HEK293 (cell line): ENCODE data around the gene HLA-G.

ENCODE experiments used
- KLF8 ChIP-seq: fragments of 450-650 bp; formaldehyde crosslinking; IDR thresholded peaks from 2 replicates; pipeline ENCODE4 v1.5.1; 2016; ENCODE audit warnings: missing biosample characterization, missing genetic modification characterization
- KLF9 ChIP-seq: fragments of 450-650 bp; formaldehyde crosslinking; IDR thresholded peaks from 2 replicates; pipeline ENCODE4 v1.5.1; 2016; ENCODE audit warnings: missing biosample characterization, missing genetic modification characterization, low read depth
- SP2 ChIP-seq: fragments of 450-650 bp; formaldehyde crosslinking; IDR thresholded peaks from 2 replicates; pipeline ENCODE4 v1.5.1; 2016; ENCODE audit warnings: missing biosample characterization, missing genetic modification characterization
- ZBTB7A ChIP-seq: fragments of 450-650 bp; formaldehyde crosslinking; IDR thresholded peaks from 2 replicates; pipeline ENCODE4 v1.5.1; 2016; ENCODE audit warnings: low read depth, missing biosample characterization, missing genetic modification characterization
- ZBTB8A ChIP-seq: fragments of 450-650 bp; formaldehyde crosslinking; IDR thresholded peaks from 2 replicates; pipeline ENCODE4 v1.5.1; 2016; ENCODE audit warnings: missing biosample characterization, missing genetic modification characterization
- ZNF138 ChIP-seq: fragments of 450-650 bp; formaldehyde crosslinking; IDR thresholded peaks from 2 replicates; pipeline ENCODE4 v1.5.1; 2016; ENCODE audit warnings: missing biosample characterization, missing genetic modification characterization, borderline replicate concordance
- ZNF292 ChIP-seq: fragments of 450-650 bp; formaldehyde crosslinking; IDR thresholded peaks from 2 replicates; pipeline ENCODE4 v1.5.1; 2016; ENCODE audit warnings: low read depth, missing biosample characterization, missing genetic modification characterization, borderline replicate concordance
- ZNF398 ChIP-seq: fragments of 450-650 bp; formaldehyde crosslinking; IDR thresholded peaks from 2 replicates; pipeline ENCODE4 v1.5.1; 2017; ENCODE audit warnings: missing biosample characterization, missing genetic modification characterization
- ZNF670 ChIP-seq: fragments of 450-650 bp; formaldehyde crosslinking; IDR thresholded peaks from 2 replicates; pipeline ENCODE4 v1.5.1; 2016; ENCODE audit warnings: missing biosample characterization, missing genetic modification characterization, low read depth
- ZNF707 ChIP-seq: fragments of 450-650 bp; formaldehyde crosslinking; IDR thresholded peaks from 2 replicates; pipeline ENCODE4 v1.5.1; 2016; ENCODE audit warnings: missing biosample characterization, missing genetic modification characterization
- TF ChIP-seq, protein P1 (sequence below): fragments of 450-650 bp; formaldehyde crosslinking; IDR thresholded peaks from 2 replicates; pipeline ENCODE4 v1.5.1; 2016; ENCODE audit warnings: missing biosample characterization, missing genetic modification characterization
- TF ChIP-seq, protein P2 (sequence below): fragments of 450-650 bp; formaldehyde crosslinking; IDR thresholded peaks from 2 replicates; pipeline ENCODE4 v1.5.1; 2016; ENCODE audit warnings: missing biosample characterization, missing genetic modification characterization
- TF ChIP-seq, protein P3 (sequence below): fragments of 450-650 bp; formaldehyde crosslinking; IDR thresholded peaks from 2 replicates; pipeline ENCODE4 v1.5.1; 2016; ENCODE audit warnings: missing biosample characterization, missing genetic modification characterization

DNA sequence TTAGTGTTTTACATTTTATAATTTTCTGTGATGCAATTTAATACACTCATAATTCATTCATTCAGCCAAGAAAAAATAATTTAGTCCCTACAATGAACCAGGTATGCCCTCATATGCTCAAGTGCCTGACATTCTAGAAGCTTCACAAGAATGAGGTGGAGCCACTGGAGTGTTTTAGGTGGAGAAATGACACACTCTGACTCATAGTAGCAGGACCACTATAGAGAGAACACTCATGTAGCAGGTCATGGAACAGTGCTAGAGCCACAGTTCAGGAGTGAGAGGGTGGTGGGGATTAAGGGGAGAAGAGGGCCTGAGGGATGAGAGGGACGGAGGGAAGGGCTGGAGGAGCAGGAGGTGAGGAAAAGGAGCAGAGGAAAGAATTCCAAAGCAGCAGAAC lies 1.4 kb upstream of the HLA-G start:
- no peak for TF ChIP-seq KLF9 (tag by site-specific recombination)
- TF ChIP-seq, protein P1, sequence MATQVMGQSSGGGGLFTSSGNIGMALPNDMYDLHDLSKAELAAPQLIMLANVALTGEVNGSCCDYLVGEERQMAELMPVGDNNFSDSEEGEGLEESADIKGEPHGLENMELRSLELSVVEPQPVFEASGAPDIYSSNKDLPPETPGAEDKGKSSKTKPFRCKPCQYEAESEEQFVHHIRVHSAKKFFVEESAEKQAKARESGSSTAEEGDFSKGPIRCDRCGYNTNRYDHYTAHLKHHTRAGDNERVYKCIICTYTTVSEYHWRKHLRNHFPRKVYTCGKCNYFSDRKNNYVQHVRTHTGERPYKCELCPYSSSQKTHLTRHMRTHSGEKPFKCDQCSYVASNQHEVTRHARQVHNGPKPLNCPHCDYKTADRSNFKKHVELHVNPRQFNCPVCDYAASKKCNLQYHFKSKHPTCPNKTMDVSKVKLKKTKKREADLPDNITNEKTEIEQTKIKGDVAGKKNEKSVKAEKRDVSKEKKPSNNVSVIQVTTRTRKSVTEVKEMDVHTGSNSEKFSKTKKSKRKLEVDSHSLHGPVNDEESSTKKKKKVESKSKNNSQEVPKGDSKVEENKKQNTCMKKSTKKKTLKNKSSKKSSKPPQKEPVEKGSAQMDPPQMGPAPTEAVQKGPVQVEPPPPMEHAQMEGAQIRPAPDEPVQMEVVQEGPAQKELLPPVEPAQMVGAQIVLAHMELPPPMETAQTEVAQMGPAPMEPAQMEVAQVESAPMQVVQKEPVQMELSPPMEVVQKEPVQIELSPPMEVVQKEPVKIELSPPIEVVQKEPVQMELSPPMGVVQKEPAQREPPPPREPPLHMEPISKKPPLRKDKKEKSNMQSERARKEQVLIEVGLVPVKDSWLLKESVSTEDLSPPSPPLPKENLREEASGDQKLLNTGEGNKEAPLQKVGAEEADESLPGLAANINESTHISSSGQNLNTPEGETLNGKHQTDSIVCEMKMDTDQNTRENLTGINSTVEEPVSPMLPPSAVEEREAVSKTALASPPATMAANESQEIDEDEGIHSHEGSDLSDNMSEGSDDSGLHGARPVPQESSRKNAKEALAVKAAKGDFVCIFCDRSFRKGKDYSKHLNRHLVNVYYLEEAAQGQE, result no peak
- TF ChIP-seq SP2 (tag by site-specific recombination), result no peak
- TF ChIP-seq, protein P2, sequence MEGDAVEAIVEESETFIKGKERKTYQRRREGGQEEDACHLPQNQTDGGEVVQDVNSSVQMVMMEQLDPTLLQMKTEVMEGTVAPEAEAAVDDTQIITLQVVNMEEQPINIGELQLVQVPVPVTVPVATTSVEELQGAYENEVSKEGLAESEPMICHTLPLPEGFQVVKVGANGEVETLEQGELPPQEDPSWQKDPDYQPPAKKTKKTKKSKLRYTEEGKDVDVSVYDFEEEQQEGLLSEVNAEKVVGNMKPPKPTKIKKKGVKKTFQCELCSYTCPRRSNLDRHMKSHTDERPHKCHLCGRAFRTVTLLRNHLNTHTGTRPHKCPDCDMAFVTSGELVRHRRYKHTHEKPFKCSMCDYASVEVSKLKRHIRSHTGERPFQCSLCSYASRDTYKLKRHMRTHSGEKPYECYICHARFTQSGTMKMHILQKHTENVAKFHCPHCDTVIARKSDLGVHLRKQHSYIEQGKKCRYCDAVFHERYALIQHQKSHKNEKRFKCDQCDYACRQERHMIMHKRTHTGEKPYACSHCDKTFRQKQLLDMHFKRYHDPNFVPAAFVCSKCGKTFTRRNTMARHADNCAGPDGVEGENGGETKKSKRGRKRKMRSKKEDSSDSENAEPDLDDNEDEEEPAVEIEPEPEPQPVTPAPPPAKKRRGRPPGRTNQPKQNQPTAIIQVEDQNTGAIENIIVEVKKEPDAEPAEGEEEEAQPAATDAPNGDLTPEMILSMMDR, result no peak
- TF ChIP-seq ZNF707 (tag by site-specific recombination), result no peak
- TF ChIP-seq ZNF138 (tag by site-specific recombination), result no peak
- TF ChIP-seq, protein P3, sequence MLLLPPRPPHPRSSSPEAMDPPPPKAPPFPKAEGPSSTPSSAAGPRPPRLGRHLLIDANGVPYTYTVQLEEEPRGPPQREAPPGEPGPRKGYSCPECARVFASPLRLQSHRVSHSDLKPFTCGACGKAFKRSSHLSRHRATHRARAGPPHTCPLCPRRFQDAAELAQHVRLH (tag by site-specific recombination), result no peak
- TF ChIP-seq ZNF398 (tag by site-specific recombination), result no peak
- TF ChIP-seq ZBTB8A (tag by site-specific recombination), result no peak
- no peak for TF ChIP-seq ZBTB7A (tag by site-specific recombination)
- no peak for TF ChIP-seq ZNF292
- no peak for TF ChIP-seq KLF8
- no peak for TF ChIP-seq ZNF670 (tag by site-specific recombination)
